Right lobe of liver (tissue), 6 donors: ENCODE results near the gene CAST. TPM values are rescaled to one million over a fixed set of nuclear protein-coding genes. Genes with fewer than 3 reads are reported as not detected.

Source experiments
- ATAC-seq, 4 donors: fragments of 200-7000 bp; cut with Tn5 transposase; one replicate each; pipeline ENCODE4 v1.9.1; 2020; ENCODE audit warnings: mild to moderate bottlenecking in 4 of 4, moderate library complexity in 4 of 4
- DNase-seq, 3 donors: peaks; one replicate each; pipeline ENCODE4 v3.0.0-alpha.2; 2020
- H3K27ac ChIP-seq, 3 donors: fragments of 200-600 bp; one replicate each; pipeline ENCODE4 v1.8.0; 2022
- H3K27me3 ChIP-seq, 2 donors: fragments of 200-600 bp; one replicate each; pipeline ENCODE4 v1.8.0; 2022
- H3K36me3 ChIP-seq, 4 donors: fragments of 200-600 bp; sonication (generic) in 1 of 4; one replicate each; pipeline versions ENCODE4 v1.5.1 to v1.8.0; 2017 to 2022; ENCODE audit warnings: control low read depth in 1 of 4
- H3K4me1 ChIP-seq, 4 donors: fragments of 200-600 bp; sonication (generic) in 1 of 4; one replicate each; pipeline versions ENCODE4 v1.5.1 to v1.8.0; 2017 to 2022; ENCODE audit warnings: control low read depth in 1 of 4
- H3K4me3 ChIP-seq, 3 donors: fragments of 200-600 bp; one replicate each; pipeline ENCODE4 v1.8.0; 2022
- H3K9me3 ChIP-seq, 4 donors: fragments of 200-600 bp; sonication (generic) in 1 of 4; one replicate each; pipeline versions ENCODE4 v1.5.1 to v1.8.0; 2017 to 2022; ENCODE audit warnings: control low read depth in 1 of 4
- POLR2A ChIP-seq: fragments of 450-650 bp; IDR thresholded peaks from one replicate; pipeline ENCODE4 v1.6.1; 2017; ENCODE audit warnings: antibody characterized with exemption, mild to moderate bottlenecking
- WGBS: methylation state at CpG from one replicate; pipeline ENCODE4 v1.1.6; 2018; ENCODE audit warnings: low coverage, low lambda C conversion rate; ENCODE audit not compliant: insufficient coverage; ENCODE audit errors: missing lambda C conversion rate; 5-methylcytosine and 5-hydroxymethylcytosine counted together
- intact Hi-C, 2 donors: fragments of 100-400 bp; cut with DNase I; formaldehyde crosslinking; loops; one replicate each; pipeline versions ENCODE4 v1.11.2 to v1.14.1; 2022
- total RNA-seq, 6 experiments: library from RNA; depleted of rRNA in 2 of 6; stranded (reverse); fragments of >200 nt in 2 of 6; fragmentation: NEBNext Ultra II Directional in 3 of 6; extraction: Animal tissue kit (Norgen Biotek cat#: 25700) in 3 of 6; gene quantifications; one replicate each; pipeline versions ENCODE4 v1.1.0 to v1.2.4, GENCODE V29; 2016 to 2023
- TF ChIP-seq, protein P1 (sequence below), 4 donors: fragments of 200-600 bp in 3 of 4; fragments of 450-650 bp in 1 of 4; IDR thresholded peaks; one replicate each; pipeline versions ENCODE4 v1.5.1 to v1.8.0; 2016 to 2022; ENCODE audit warnings: antibody characterized with exemption in 4 of 4, mild to moderate bottlenecking in 2 of 4
- donor health status: DM: no; HTN: yes; CAD: no.
- donor health status: DM: no; HTN: no; CAD: no.
- donor health status: DM: no; HTN: no; CAD: no.
- donor health status: DM: no; HTN: yes; CAD: no.
- donor health status: DM: no; HTN: yes; CAD: no.

The CAST gene
- total RNA-seq, 6 experiments from 2014 or later = 86.8 to 187 (median 123) TPM

DNA sequence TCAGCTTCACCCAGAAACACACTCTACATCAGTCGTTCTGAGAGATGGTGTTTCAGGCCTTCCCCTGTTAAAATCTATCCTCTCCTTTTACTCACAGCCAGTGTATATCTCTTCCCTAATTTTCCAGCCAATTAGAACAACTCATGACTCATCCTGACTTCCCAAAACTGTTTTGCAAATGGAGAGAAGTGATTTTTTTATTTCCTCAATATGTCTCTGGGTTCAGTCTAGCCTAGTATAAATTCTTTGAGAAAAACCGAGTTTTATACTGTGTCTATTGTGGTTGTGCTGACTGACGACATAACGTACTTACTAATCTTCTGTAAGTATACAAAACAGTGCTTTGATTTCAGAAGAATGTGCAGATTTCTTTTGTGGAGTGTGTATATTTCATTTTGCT is 28.4 kb upstream of the CAST start:
- intact Hi-C loops = no loop called here
- DNase-seq (no peak), ATAC-seq (peak in 1 of 4 donors; percentile 57)
- no peak overlapping the region for H3K4me3 ChIP-seq
- WGBS = 67% methylated on average over 4 of the region's 4 CpGs
- H3K4me1 ChIP-seq = no peaks in the 10 kb centered on the region
- TF ChIP-seq, protein P1, sequence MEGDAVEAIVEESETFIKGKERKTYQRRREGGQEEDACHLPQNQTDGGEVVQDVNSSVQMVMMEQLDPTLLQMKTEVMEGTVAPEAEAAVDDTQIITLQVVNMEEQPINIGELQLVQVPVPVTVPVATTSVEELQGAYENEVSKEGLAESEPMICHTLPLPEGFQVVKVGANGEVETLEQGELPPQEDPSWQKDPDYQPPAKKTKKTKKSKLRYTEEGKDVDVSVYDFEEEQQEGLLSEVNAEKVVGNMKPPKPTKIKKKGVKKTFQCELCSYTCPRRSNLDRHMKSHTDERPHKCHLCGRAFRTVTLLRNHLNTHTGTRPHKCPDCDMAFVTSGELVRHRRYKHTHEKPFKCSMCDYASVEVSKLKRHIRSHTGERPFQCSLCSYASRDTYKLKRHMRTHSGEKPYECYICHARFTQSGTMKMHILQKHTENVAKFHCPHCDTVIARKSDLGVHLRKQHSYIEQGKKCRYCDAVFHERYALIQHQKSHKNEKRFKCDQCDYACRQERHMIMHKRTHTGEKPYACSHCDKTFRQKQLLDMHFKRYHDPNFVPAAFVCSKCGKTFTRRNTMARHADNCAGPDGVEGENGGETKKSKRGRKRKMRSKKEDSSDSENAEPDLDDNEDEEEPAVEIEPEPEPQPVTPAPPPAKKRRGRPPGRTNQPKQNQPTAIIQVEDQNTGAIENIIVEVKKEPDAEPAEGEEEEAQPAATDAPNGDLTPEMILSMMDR (IDR thresholded peaks at IDR 0.05) = no peak
- TF ChIP-seq POLR2A = no peak
- no peak overlapping the region for H3K27ac ChIP-seq
- H3K36me3 ChIP-seq = no peaks in the 10 kb centered on the region
- H3K9me3 ChIP-seq = no peaks in the 10 kb centered on the region
- no peaks in the 10 kb centered on the region for H3K27me3 ChIP-seq

DNA sequence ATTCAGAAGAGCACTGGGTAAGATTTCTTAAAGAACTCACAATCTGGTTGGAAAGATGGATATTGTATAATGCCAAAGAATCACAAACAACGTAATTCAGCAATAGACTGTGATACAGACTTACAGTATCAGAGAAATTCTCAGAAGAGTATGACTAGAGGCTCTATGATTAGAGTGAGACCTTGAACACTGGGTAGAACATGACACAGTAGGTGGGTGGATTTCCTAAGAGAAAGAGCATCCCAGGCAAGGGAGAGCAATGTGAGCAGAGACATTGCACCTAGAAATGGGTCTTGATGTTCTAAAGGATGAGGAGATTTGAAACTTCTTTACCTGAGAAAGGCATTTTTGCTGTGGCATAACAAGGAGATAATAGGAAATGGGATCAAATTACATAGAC is 27.3 kb upstream of the CAST start:
- Histone ChIP-seq H3K27me3 (no peaks in the 10 kb centered on the region), H3K36me3 (no peaks in the 10 kb centered on the region), H3K9me3 (no peaks in the 10 kb centered on the region), H3K4me3 (no peak overlapping the region), H3K27ac (no peak overlapping the region), H3K4me1 (no peaks in the 10 kb centered on the region)
- intact Hi-C loops = no loop called here
- ATAC-seq = no peak
- no peak for DNase-seq
- WGBS = 85% methylated on average over 1 of the region's 1 CpG
- TF ChIP-seq, protein P1 (IDR thresholded peaks at IDR 0.05) = no peak
- TF ChIP-seq POLR2A = no peak

DNA sequence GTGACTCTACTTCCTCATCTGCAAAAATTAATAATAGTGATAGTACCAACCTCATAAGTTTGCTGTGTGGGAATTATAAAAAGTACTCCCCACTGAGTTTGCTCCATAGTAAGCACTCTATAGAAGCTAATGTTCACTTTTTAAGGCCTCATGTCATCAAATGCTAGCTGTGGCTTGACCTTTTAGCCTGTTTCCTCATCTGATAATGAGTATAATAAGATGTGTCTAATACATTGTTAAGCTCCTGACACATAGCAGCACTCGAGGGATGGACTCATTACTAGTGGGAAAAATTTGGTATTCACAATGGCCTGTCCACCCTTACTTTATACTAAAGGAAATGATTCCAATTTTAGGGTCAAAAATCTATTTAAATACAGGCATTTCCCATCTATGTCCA is 26.1 kb upstream of the CAST start:
- 36% methylated on average over 1 of the region's 1 CpG for WGBS
- no peak for ATAC-seq

DNA sequence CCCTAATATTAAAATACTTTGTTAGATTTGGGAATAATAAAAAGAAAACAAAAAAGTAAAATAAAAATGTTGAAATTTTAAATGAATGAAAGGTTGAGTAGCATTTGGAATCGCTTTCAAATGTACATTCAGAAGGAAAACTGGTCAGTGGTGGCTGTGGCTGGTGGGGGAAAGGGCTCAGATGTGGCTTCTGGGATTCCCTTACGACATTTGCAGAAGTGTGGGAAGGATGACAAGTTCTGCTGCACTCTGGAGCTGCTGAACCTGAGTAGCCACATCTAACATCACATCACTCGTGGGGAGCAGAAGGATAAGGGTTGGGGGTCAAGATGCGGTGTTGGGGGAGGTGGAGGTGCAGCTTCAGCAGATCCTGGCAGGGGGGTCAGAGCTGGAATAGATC is 25.6 kb upstream of the CAST start:
- TF ChIP-seq, protein P1 (IDR thresholded peaks at IDR 0.05) = no peak
- no peak for TF ChIP-seq POLR2A
- intact Hi-C loops = no loop called here
- Histone ChIP-seq H3K4me3 (no peak overlapping the region), H3K27ac (no peak overlapping the region), H3K9me3 (no peaks in the 10 kb centered on the region), H3K4me1 (no peaks in the 10 kb centered on the region), H3K27me3 (no peaks in the 10 kb centered on the region), H3K36me3 (no peaks in the 10 kb centered on the region)
- 86% methylated on average over 2 of the region's 4 CpGs for WGBS
- DNase-seq (no peak), ATAC-seq (no peak)

More for the DNA sequence above, 26.1 kb upstream of the CAST start:
- no peaks in the 10 kb centered on the region for H3K36me3 ChIP-seq
- no peak for DNase-seq
- H3K9me3 ChIP-seq = no peaks in the 10 kb centered on the region
- no peaks in the 10 kb centered on the region for H3K27me3 ChIP-seq
- H3K27ac ChIP-seq = no peak overlapping the region
- TF ChIP-seq POLR2A = no peak
- TF ChIP-seq, protein P1 (IDR thresholded peaks at IDR 0.05) = no peak
- intact Hi-C loops = no loop called here
- no peaks in the 10 kb centered on the region for H3K4me1 ChIP-seq
- H3K4me3 ChIP-seq = no peak overlapping the region

DNA sequence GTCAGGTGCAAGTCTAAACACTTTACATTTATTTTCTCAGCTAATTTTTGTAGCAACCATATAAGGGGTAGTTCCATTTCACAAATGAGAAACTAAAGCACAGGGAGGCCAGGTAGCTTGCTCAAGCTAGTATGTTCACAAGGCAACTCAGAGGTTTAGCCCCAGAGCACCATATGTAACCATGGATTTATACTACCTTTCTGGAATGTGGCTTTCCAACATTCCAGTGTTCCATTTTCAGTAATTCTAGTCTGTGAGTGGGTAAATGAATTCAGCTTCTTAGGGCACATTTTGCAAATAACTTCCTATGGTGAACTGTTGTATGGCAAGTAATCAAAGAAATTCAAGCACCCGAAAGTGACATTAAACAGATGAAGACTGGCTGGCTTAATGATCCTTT is 25.0 kb upstream of the CAST start:
- no peak overlapping the region for H3K4me3 ChIP-seq
- no peaks in the 10 kb centered on the region for H3K9me3 ChIP-seq
- WGBS = 90% methylated on average over 1 of the region's 1 CpG
- no peak for DNase-seq
- H3K36me3 ChIP-seq = no peaks in the 10 kb centered on the region
- TF ChIP-seq, protein P1 (IDR thresholded peaks at IDR 0.05) = no peak
- no peak for TF ChIP-seq POLR2A
- no peaks in the 10 kb centered on the region for H3K4me1 ChIP-seq
- no peak overlapping the region for H3K27ac ChIP-seq
- H3K27me3 ChIP-seq = no peaks in the 10 kb centered on the region
- ATAC-seq = no peak
- intact Hi-C loops = no loop called here
